Regular cardiac myocyte (primary cell): ENCODE measurements around the gene TEX264. TPM values are rescaled to one million over a fixed set of nuclear protein-coding genes. Genes with fewer than 3 reads are reported as not detected.

Source experiments
- total RNA-seq: library from RNA; depleted of rRNA; stranded (reverse); fragments of >200 nt; gene quantifications from 2 replicates; pipeline ENCODE4 v1.2.3, GENCODE V29; 2014

The TEX264 gene, protein sequence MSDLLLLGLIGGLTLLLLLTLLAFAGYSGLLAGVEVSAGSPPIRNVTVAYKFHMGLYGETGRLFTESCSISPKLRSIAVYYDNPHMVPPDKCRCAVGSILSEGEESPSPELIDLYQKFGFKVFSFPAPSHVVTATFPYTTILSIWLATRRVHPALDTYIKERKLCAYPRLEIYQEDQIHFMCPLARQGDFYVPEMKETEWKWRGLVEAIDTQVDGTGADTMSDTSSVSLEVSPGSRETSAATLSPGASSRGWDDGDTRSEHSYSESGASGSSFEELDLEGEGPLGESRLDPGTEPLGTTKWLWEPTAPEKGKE
- 35.3 and 57.2 TPM in 2 replicates for total RNA-seq

DNA sequence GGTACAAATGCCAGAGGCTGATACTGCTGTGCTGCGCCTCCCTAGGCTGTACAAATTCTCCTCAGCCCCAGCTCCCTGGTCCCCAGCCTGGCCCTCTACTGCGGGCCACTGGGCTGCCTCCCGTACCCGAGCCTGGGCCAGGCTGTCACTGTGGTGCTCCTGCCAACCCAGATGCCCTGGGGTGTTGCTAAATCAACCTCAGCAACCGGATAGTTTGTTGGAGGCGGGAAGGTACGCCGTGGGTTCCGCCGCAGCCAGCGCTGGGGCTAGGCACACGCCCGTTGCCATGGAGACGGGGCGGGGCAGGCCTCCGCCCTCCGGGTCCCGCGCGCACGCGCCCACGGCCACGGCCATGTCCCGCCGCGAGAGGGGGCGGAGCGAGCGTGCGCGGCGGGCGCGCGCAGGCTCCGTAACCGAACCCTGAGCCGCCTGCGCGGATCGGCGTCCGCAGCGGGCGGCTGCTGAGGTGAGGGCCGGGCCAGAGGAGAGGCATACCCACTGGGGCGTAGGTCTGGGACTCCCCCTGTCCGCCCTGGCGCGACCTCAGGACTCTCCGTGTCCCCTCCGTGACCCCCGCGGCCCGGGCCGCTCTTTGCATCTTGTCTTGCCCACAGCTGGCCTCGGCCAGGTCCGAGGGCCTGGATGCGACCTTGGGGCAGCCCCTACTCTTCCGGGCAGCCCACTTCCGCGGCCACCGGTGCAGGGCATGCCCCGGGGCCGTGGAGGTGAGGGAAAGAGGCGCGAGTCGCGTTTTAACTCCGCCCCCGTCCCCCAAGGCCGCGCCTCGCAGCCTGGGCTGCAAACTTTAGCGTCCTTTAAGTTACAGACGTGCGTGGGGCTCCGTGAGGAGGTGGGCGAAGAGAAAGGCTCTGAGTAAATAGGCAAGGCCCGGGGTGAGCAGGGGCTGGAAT, at the start of gene TEX264:
Gene TEX264 (plus strand): TSS at position 430 of the 911 bp plus-strand sequence. CDS start 3,053 bp downstream, outside the sequence.

DNA sequence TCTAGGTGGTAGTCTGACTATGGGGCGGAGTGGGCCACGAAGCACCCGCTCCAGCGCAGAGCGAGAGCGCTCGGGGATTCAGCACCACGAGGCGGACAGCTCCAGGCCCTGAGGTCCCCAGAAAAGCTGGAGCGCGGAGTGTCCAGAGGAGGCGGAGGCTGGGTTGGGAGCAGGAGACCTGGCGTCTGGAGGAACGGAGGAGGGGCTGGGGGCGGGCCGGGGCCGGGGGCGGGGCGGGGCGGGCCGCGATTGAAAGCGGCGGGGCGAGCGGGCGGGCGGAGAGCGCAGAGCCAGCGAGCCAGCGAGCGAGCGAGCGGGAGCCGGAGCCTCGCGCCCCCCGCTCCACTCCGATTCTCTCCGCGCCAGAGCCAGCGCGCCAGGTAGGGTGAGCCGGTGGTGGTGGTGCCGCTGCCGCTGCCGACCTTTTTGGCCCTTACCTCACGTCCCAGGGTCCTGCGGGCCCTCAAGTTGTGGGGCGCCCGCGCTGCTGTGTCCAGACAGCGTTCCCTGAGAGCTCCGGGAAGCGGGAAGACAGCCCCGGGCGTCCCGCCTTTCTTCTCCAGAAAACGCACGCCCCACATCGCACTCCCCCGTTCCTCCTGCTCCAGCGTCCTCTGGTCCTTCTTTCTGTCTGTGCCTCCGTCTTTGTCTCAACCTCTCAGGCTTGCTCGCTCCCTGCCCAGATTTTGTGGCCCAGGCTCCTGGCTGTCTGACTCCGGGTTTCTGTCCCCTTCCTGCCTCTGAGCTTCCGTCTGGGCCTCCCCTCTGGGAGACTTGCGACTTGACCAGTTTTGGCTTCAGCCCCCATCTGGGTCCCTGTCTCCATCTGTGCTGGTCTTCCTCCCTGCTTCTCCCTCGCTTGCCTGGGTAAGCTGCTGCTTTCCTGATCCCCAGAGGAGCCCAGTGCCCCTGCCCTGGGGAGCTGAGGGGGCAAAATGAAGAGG, 36.0 kb downstream of the TEX264 start, which contains the start of gene GRM2:
Gene GRM2 (plus strand): TSS at position 281 of the 944 bp plus-strand sequence. CDS start 1,916 bp downstream, outside the sequence.

Other genes starting within 250 kb of the TEX264 start
- 13.2 and 20.5 TPM in 2 replicates for gene DCAF1, start 171.2 kb upstream of the TEX264 start, total RNA-seq
- gene RAD54L2, start 132.5 kb upstream of the TEX264 start, total RNA-seq = 9.0 and 14.8 TPM in 2 replicates
- under 0.01 TPM in 2 replicates for gene GRM2, start 35.8 kb downstream of the TEX264 start, total RNA-seq
- not detected in 2 replicates for gene IQCF6, start 108.0 kb downstream of the TEX264 start, total RNA-seq
- gene IQCF2, start 190.4 kb downstream of the TEX264 start, total RNA-seq = not detected in 2 replicates
- not detected in 2 replicates for gene IQCF5, start 204.3 kb downstream of the TEX264 start, total RNA-seq
- gene IQCF1, start 232.1 kb downstream of the TEX264 start, total RNA-seq = not detected in 2 replicates